ENCODE data around the gene CENPL. TPM values are rescaled to one million over a fixed set of nuclear protein-coding genes. Genes with fewer than 3 reads are reported as not detected.

CENPL gene
- total RNA-seq, 3 donors from 2014 or later = 4.5 to 6.0 (median 4.6) TPM

DNA sequence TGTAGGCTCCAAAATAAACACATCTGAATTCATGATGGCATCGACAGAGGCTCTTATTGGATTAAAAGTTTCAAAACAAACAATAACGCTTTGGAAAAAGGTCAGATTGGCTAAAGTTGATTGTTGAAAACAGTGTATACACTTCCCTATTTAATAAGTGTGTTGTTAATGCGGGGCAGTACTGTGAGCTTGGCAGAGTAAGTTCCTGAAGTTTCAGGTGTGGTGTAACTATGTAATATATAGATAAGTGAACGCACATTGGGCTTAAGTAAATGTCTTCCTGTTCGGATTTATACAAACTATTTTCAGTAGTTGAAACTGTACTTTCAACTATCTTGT, 44.3 kb upstream of the CENPL start:
- H3K27ac ChIP-seq = peak overlapping the region; percentile 95 to 96
- H3K9me3 ChIP-seq = no peaks in the 10 kb centered on the region
- H3K4me1 ChIP-seq = peaks cover 0 to 4% of the 10 kb centered on the region in 2 donors
- peak overlapping the region; percentile 76 to 84 (median 81) for H3K4me3 ChIP-seq
- DNase-seq (ENCODE audit: low spot score in 2 of 2) = no peak
- no peaks in the 10 kb centered on the region for H3K36me3 ChIP-seq
- no peaks in the 10 kb centered on the region for H3K27me3 ChIP-seq
- intact Hi-C loops (cut with DNase I; ENCODE audit: low total_unique reads) = no loop called here
- TF ChIP-seq POLR2AphosphoS5 (IDR thresholded peaks at IDR 0.05) (no peak), POLR2A (IDR thresholded peaks at IDR 0.05) (no peak), CTCF (IDR thresholded peaks at IDR 0.05) (no peak)

- peak within 1 kb of the TSS; percentile 76 to 84 (median 81) for H3K4me3 ChIP-seq
- peak within 1 kb of the TSS; percentile 95 to 96 for H3K27ac ChIP-seq
- H3K27me3 ChIP-seq = no peaks in the 10 kb centered on the region
- intact Hi-C loops (cut with DNase I; ENCODE audit: low total_unique reads) = no loop called here
- H3K36me3 ChIP-seq = no peaks in the 10 kb centered on the region
- DNase-seq (ENCODE audit: low spot score in 2 of 2) = peak; percentile 90 to 91
- TF ChIP-seq POLR2AphosphoS5 (IDR thresholded peaks at IDR 0.05) (peak in 1 of 3 donors; percentile 64), POLR2A (IDR thresholded peaks at IDR 0.05) (no peak)
- H3K4me1 ChIP-seq = peaks cover 0 to 4% of the 10 kb centered on the region in 2 donors
- H3K9me3 ChIP-seq = no peaks in the 10 kb centered on the region
Measured at GRCh38 chr1:173868266-173869020, 43.8 kb upstream of the CENPL start, which contains the start of gene ZBTB37. Gene ZBTB37 (plus strand): TSS chr1:173868380. CDS start chr1:173870226, 1,846 bp downstream.

- peak; percentile 99 to 100 for DNase-seq (ENCODE audit: low spot score in 2 of 2)
- TF ChIP-seq POLR2A (IDR thresholded peaks at IDR 0.05) = peak; percentile 96
- TF ChIP-seq CTCF (IDR thresholded peaks at IDR 0.05) = no peak
- TF ChIP-seq POLR2AphosphoS5 (IDR thresholded peaks at IDR 0.05) = peak; percentile 96 to 99 (median 98)
- Histone ChIP-seq H3K4me3 (peak within 1 kb of the TSS; percentile 76 to 84 (median 81)), H3K4me1 (peaks cover 0 to 4% of the 10 kb centered on the region in 2 donors), H3K27ac (peak within 1 kb of the TSS; percentile 95 to 96), H3K36me3 (no peaks in the 10 kb centered on the region), H3K27me3 (no peaks in the 10 kb centered on the region), H3K9me3 (no peaks in the 10 kb centered on the region)
- intact Hi-C loops (cut with DNase I; ENCODE audit: low total_unique reads) = no loop called here
Measured at GRCh38 chr1:173867753-173868265, 43.1 kb upstream of the CENPL start, which contains the start of gene GAS5. Gene GAS5 (minus strand): TSS chr1:173867989.

GRCh38 chr1:173867141-173867752, 42.6 kb upstream of the CENPL start:
- Histone ChIP-seq H3K9me3 (no peaks in the 10 kb centered on the region), H3K36me3 (no peaks in the 10 kb centered on the region), H3K4me3 (peak overlapping the region; percentile 76 to 84 (median 81)), H3K4me1 (peaks cover 0 to 4% of the 10 kb centered on the region in 2 donors), H3K27ac (peak overlapping the region; percentile 95 to 96), H3K27me3 (no peaks in the 10 kb centered on the region)
- no peak for DNase-seq (ENCODE audit: low spot score in 2 of 2)
- TF ChIP-seq CTCF (IDR thresholded peaks at IDR 0.05) (no peak), POLR2A (IDR thresholded peaks at IDR 0.05) (no peak), POLR2AphosphoS5 (IDR thresholded peaks at IDR 0.05) (no peak)
- intact Hi-C loops (cut with DNase I; ENCODE audit: low total_unique reads) = no loop called here

- TF ChIP-seq POLR2AphosphoS5 (IDR thresholded peaks at IDR 0.05) (no peak), CTCF (IDR thresholded peaks at IDR 0.05) (no peak), POLR2A (IDR thresholded peaks at IDR 0.05) (no peak)
- Histone ChIP-seq H3K36me3 (no peaks in the 10 kb centered on the region), H3K4me3 (peak overlapping the region; percentile 76 to 84 (median 81)), H3K27me3 (no peaks in the 10 kb centered on the region), H3K27ac (peak overlapping the region; percentile 95 to 96), H3K9me3 (no peaks in the 10 kb centered on the region), H3K4me1 (peaks cover 0 to 4% of the 10 kb centered on the region in 2 donors)
- intact Hi-C loops (cut with DNase I; ENCODE audit: low total_unique reads) = no loop called here
- no peak for DNase-seq (ENCODE audit: low spot score in 2 of 2)
Measured at GRCh38 chr1:173866413-173867115, 41.9 kb upstream of the CENPL start.

All from breast epithelium (tissue), 4 donors.